GM21447 (cell line): ENCODE results near the gene NHSL2.

ENCODE experiments used
- ATAC-seq: cut with Tn5 transposase; IDR thresholded peaks from one replicate; pipeline ENCODE4 v1.9.1; 2021; ENCODE audit not compliant: unreplicated experiment

NHSL2 gene

GRCh38 chrX:72102126-72102525, 191.5 kb downstream of the NHSL2 start:
- no peak for ATAC-seq

GRCh38 chrX:72102760-72103159, 192.1 kb downstream of the NHSL2 start:
- no peak for ATAC-seq

- ATAC-seq = peak; percentile 48
Observed at GRCh38 chrX:72105436-72105835, 194.8 kb downstream of the NHSL2 start.

GRCh38 chrX:72107320-72107719, 196.7 kb downstream of the NHSL2 start:
- ATAC-seq = no peak

- ATAC-seq = no peak
Observed at GRCh38 chrX:72107841-72108595, 197.4 kb downstream of the NHSL2 start.

GRCh38 chrX:72108666-72109065, 198.0 kb downstream of the NHSL2 start:
- no peak for ATAC-seq

GRCh38 chrX:72110051-72110875, 199.6 kb downstream of the NHSL2 start:
- ATAC-seq = no peak

- ATAC-seq = no peak
Observed at GRCh38 chrX:72110876-72111708, 200.4 kb downstream of the NHSL2 start.

GRCh38 chrX:72113461-72113860, 202.8 kb downstream of the NHSL2 start:
- no peak for ATAC-seq

- ATAC-seq = no peak
Observed at GRCh38 chrX:72114306-72114705, 203.7 kb downstream of the NHSL2 start.

GRCh38 chrX:72114807-72115206, 204.2 kb downstream of the NHSL2 start:
- no peak for ATAC-seq

GRCh38 chrX:72115380-72115779, 204.7 kb downstream of the NHSL2 start:
- ATAC-seq = no peak

- ATAC-seq = no peak
Observed at GRCh38 chrX:72117636-72118210, 207.1 kb downstream of the NHSL2 start.

GRCh38 chrX:72120837-72121236, 210.2 kb downstream of the NHSL2 start:
- no peak for ATAC-seq

GRCh38 chrX:72121383-72121782, 210.7 kb downstream of the NHSL2 start:
- ATAC-seq = no peak

GRCh38 chrX:72122621-72123337, 212.1 kb downstream of the NHSL2 start:
- no peak for ATAC-seq

GRCh38 chrX:72123471-72124185, 213.0 kb downstream of the NHSL2 start:
- ATAC-seq = no peak

GRCh38 chrX:72124540-72125201, 214.0 kb downstream of the NHSL2 start:
- no peak for ATAC-seq

- ATAC-seq = no peak
Observed at GRCh38 chrX:72125331-72126047, 214.8 kb downstream of the NHSL2 start.
